GM18526 (cell line): ENCODE results near the gene GPR108.

Source experiments
- POLR2A ChIP-seq: IDR thresholded peaks from 3 replicates; pipeline ENCODE4 v1.6.1; 2011; ENCODE audit not compliant: insufficient read length; ENCODE audit errors: extremely low read depth

GPR108 gene

DNA sequence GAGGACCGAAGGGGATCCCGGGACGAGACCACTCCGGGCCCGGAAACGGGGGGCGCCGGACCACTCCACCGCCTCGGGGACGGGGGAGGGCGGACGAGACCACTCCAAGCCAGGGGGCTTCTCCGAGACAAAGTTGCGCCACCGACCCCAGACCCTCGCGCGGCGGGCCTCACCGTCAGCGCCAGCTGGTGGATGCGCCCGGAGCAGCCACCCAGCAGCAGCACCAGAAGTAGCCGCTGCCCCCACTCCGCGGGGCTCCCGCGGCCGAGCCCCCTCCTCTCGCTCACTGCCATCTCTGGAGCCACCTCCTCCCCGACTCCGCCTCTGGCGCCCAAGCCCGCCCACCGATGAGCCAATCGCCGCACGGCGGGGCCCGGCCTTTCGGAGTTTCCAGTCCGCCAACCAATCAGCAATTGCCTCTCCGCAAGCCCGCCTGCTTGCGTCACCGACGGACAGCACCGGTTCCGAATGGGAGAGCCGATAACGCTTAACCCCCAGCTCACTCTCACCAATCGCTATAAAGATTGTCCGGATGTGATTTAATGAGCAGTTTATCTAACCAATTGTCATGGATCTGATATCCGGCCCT, at the start of gene GPR108:
Gene GPR108, minus strand, starts transcription at position 297 of the 589 bp plus-strand sequence. Its CDS starts 4 bp downstream, at position 293.
- TF ChIP-seq POLR2A, result peak; percentile 50

GRCh38 chr19:6779206-6779605, 41.8 kb upstream of the GPR108 start:
- TF ChIP-seq POLR2A, result no peak

DNA sequence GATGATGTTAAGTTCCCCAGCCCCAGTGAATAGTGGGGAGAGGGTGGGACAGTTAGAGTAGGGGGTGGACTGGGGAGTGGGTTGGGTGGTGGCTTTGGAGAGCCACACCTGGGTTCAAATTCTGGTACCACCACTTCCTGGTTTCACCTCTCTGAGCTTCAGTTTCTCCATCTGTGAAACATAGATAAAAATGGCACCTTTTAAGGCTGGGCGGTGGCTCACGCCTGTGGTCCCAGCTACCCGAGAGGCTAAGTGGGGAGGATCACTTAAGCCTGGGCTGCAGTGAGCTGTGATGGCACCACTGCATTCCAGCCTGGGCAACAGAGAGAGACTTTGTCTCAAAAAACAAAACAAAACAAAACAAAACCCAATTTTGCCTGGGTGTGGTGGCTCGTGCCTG, 41.0 kb upstream of the GPR108 start:
- TF ChIP-seq POLR2A, result no peak

DNA sequence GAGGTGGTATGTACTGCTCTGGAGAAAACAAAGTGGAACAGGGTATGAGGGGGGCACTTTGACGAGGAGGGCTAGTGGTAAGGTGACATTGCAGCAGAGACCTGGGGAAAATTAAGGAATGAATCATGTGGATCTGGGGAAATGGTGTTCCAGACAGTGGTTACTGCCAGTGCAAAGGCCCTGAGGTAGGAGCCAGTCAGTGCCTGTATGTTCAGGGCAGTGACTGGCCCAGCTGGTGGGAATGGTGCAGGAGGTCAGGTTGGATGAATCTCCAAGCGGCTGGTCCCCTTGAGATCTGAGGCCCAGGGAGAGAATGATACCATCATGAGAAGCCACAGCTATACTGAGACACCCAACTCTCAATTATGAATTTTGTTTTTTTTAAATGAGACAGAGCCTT, 40.1 kb upstream of the GPR108 start:
- no peak for TF ChIP-seq POLR2A

GRCh38 chr19:6776999-6777398, 39.6 kb upstream of the GPR108 start:
- no peak for TF ChIP-seq POLR2A

DNA sequence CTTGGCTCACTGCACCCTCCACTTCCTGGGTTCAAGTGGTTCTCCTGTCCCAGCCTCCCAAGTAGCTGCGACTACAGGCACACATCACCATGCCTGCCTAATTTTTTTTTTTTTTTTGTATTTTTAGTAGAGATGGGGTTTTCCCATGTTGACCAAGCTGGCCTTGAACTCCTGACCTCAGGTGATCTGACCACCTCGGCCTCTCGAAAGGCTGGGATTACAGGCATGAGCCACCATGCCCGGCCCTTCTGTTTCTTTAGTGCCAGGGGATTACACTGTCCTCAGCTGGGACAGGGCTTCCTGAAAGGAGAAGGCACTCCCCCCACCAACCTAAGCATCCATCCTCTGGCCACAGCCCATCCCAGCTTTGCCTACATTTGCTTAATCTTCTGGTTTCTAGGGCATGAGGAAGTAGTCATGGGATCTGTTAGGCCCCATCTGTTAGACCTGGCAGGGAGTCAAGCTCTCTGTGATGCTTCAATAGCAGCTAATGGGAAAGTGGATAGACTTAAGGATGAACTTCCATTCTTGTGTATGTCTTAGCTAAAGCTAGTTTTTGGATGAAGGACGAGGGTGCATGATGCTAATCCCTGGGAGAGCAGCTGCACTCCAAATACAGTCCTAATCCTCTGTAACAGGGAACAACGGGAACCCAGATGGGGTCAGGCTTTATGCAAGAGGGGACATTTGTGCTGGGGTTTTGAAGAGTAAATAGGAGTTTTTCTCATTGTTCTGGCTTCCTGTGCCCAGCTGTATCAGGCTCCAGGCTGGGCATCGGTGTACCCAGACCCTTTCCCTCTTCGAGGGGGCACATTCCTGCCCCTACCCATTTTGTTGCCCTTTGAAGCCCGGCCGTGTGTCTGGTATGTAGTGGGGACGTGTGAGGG, 37.7 kb upstream of the GPR108 start:
- TF ChIP-seq POLR2A, result no peak

- peak; percentile 58 for TF ChIP-seq POLR2A
Observed at GRCh38 chr19:6773323-6773931, 36.0 kb upstream of the GPR108 start.

DNA sequence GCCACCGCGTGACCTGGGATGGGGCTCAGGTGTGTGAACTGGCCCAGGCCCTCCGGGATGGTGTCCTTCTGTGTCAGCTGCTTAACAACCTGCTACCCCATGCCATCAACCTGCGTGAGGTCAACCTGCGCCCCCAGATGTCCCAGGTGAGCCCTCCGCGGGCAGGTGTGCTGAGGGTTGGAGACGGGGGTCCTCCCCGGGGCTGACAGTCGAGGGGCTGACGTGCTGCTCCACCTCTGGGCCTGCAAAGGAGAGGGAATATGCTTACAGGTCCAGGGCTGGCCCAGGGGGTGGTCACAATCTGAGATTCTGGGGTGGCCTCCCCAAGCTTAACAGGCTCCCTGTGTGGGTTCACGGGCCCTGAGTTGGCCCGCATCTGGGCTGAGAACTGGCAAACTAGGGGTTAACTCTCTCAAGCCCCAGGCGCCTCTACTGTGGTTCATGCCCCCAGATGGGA, 35.5 kb upstream of the GPR108 start:
- TF ChIP-seq POLR2A, result no peak

DNA sequence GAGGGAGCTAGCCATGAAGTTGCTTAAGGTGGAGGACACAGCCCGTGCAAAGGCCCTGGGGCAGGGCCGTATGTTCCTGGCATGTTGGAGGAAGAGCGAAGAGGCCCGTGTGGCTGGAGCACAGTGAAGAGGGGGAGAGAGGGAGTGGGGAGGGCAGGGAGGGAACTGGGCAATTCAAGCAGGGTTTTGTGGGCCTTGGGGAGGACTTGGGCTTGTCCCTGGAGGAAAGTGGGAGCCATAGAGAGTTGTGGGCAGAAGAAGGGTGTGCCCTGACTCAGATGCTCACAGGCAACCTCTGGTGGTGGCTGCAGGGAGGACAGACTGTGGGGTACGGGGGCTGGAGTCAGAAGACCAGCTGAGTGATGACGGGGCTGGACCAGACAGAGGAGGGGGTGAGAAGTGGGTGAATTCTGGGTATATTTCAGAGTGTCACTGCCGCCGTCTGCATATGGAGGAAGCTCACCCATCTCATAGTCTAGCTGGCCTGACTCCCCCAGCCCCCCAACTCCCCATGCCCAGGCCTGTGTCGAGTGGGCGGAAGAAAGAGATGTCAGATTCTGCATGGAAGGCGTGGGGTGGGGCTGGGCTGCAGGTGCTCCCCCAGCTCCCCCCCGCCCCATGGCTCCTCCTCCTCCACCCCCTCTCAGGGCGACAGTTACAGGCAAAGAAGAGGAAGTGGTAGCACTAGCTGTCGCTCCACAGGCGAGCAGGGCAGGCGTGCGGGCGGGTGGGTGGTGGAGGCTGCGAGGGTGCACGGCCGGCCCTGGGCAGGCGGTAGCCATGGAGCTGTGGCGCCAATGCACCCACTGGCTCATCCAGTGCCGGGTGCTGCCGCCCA, 34.9 kb upstream of the GPR108 start, which contains the start of gene VAV1:
Gene VAV1, plus strand, starts transcription at position 681 of the 838 bp plus-strand sequence. Its CDS starts 100 bp downstream, at position 781.
- TF ChIP-seq POLR2A, result peak; percentile 91

DNA sequence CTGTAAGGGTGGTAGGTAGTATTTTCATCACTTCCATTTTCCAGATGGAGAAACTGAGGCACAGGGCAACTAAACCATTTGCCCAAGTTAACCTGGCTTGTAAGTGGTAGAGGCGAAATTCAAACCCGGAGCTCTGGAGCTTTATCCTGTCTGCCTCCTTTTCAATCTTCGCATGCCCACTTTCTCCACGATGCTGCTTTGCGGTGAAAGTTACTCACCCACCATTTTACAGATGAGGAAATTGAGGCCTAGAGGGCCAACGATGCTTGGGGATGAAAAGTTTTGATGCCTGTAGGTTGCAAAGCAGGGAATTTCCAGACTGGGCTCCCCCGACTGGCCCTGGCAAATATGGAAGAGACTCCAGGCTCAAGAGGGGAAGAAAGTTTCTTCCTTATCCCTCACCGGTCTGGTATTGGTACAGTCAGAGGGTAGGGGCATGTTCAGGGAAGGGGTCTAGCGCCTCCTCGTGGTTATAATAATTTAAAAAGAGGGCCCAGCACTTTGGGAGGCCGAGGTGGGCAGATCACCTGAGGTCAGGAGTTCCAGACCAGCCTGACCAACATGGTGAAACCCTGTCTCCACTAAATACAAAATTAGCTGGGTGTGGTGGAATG, 31.7 kb upstream of the GPR108 start:
- no peak for TF ChIP-seq POLR2A

GRCh38 chr19:6768236-6768785, 30.9 kb upstream of the GPR108 start:
- no peak for TF ChIP-seq POLR2A

DNA sequence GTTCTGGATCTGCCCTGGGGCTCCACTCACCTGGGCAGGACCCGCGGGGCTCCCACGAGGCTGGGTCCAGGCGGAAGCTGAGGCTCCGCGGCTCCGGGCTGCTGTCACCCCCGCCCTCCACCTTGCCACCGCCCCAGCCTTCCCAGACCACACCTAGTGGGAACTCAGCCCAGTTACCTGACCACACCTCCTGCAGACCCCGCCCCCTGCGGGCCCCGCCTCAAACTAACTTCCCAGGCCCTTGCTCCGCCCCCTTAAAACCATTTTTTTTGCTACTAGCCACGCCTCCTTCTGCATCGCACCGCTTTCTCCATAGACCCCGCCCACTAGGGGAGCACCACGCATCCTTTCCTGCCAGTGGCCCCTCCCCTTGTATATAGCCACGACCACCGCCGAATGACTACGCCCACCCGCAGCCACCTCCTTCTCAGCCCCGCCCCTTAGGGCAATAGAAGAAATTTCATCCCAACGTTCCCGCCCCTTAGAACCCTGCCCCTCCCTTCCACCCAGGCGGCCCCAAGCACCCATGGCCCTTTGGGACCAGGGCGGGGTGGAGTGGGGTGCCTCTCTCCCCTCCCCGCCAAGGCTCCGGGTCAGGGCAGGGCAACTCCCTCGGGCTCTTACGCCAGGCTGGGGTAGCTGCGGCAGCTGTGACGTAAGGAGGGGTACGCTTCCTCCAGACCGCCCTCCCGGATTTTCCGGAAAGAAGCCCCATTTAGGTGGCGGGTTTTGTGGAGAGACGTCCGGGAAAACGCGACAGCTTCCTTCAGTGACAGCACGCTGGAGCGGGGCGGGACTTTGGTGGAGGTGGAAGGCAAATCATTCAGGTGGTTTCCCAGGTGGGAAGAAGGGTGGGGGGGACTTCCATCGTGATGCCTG, 30.2 kb upstream of the GPR108 start, which contains the start of gene SH2D3A:
Gene SH2D3A, minus strand, starts transcription at position 79 of the 879 bp plus-strand sequence. CDS start 3,687 bp downstream, outside the sequence.
- TF ChIP-seq POLR2A, result peak; percentile 62

GRCh38 chr19:6767081-6767356, 29.6 kb upstream of the GPR108 start:
- TF ChIP-seq POLR2A, result no peak
